ENCODE results near the gene PBX3.
A peak's percentile ranks its signal among the peaks of the same experiment; 100 is the strongest.

The PBX3 gene

GRCh38 chr9:125749287-125749935, 2.2 kb downstream of the PBX3 start:
- CTCF ChIA-PET: interaction anchor here (0.6 kb wide), 1 partner anchor 441 kb away, joined by 3 read pairs; no protein-coding TSS in a partner anchor
- POLR2A ChIA-PET: interaction anchor here (1.3 kb wide), 1 partner anchor 138 kb away, joined by 4 read pairs; no protein-coding TSS in a partner anchor
- TF ChIP-seq SP1 (IDR thresholded peaks at IDR 0.05) (no peak), ZNF384 (IDR thresholded peaks at IDR 0.05) (peak; percentile 64), PKNOX1 (IDR thresholded peaks at IDR 0.05) (no peak), FOXA1 (IDR thresholded peaks at IDR 0.05) (no peak)
- DNase-seq (ENCODE audit: extremely low spot score): no peak

GRCh38 chr9:125749951-125750626, 2.9 kb downstream of the PBX3 start:
- TF ChIP-seq CTBP1 (IDR thresholded peaks at IDR 0.05; ENCODE audit: borderline replicate concordance) (0 out of 2 replicates have a peak, but pooled peaks have one; percentile 34), FOXA1 (IDR thresholded peaks at IDR 0.05) (peak; percentile 93), BHLHE40 (IDR thresholded peaks at IDR 0.05; ENCODE audit: borderline replicate concordance) (no peak)
- no peak for DNase-seq (ENCODE audit: extremely low spot score)
- POLR2A ChIA-PET: interaction anchor here (1.0 to 1.5 kb wide), 2 partner anchors 43 to 131 kb away, joined by 3 to 4 read pairs; partner anchors contain the start of gene MAPKAP1
- CTCF ChIA-PET: interaction anchor here (0.6 kb wide), 1 partner anchor 441 kb away, joined by 3 read pairs; no protein-coding TSS in a partner anchor

GRCh38 chr9:125750627-125751011, 3.4 kb downstream of the PBX3 start:
- POLR2A ChIA-PET: interaction anchor here (1.0 to 1.5 kb wide), 2 partner anchors 44 to 130 kb away, joined by 3 to 4 read pairs; partner anchors contain the start of gene MAPKAP1
- DNase-seq (ENCODE audit: extremely low spot score): no peak
- TF ChIP-seq CTBP1 (IDR thresholded peaks at IDR 0.05; ENCODE audit: borderline replicate concordance): 0 out of 2 replicates have a peak, but pooled peaks have one; percentile 3
- TF ChIP-seq SP1 (IDR thresholded peaks at IDR 0.05): no peak
- TF ChIP-seq PKNOX1 (IDR thresholded peaks at IDR 0.05): peak; percentile 86
- TF ChIP-seq L3MBTL2 (conservative IDR thresholded peaks at IDR 0.05): no peak
- CTCF ChIA-PET: no interaction called here

GRCh38 chr9:125752070-125752628, 5.0 kb downstream of the PBX3 start:
- peak; percentile 44 for DNase-seq (ENCODE audit: extremely low spot score)
- POLR2A ChIA-PET: no interaction called here
- CTCF ChIA-PET: interaction anchor here (0.7 kb wide), 1 partner anchor 70 kb away, joined by 3 read pairs; no protein-coding TSS in a partner anchor
- TF ChIP-seq ZNF384 (IDR thresholded peaks at IDR 0.05) (0 out of 2 replicates have a peak, but pooled peaks have one; percentile 15), FOXK2 (IDR thresholded peaks at IDR 0.05) (0 out of 2 replicates have a peak, but pooled peaks have one; percentile 56), CTBP1 (IDR thresholded peaks at IDR 0.05; ENCODE audit: borderline replicate concordance) (peak; percentile 80), TARDBP (IDR thresholded peaks at IDR 0.05) (no peak), SP1 (IDR thresholded peaks at IDR 0.05) (no peak), BHLHE40 (IDR thresholded peaks at IDR 0.05; ENCODE audit: borderline replicate concordance) (no peak), LEF1 (IDR thresholded peaks at IDR 0.05; ENCODE audit: borderline replicate concordance) (no peak; the same call in 1 of the 2 replicates), ARNT (IDR thresholded peaks at IDR 0.05) (no peak), PKNOX1 (IDR thresholded peaks at IDR 0.05) (peak; percentile 97), FOXM1 (IDR thresholded peaks at IDR 0.05; ENCODE audit: borderline replicate concordance) (no peak), NFRKB (IDR thresholded peaks at IDR 0.05) (no peak), L3MBTL2 (conservative IDR thresholded peaks at IDR 0.05) (no peak), ELF4 (IDR thresholded peaks at IDR 0.05) (no peak), SUZ12 (IDR thresholded peaks at IDR 0.05) (no peak), FOXA1 (IDR thresholded peaks at IDR 0.05) (no peak), HDGF (IDR thresholded peaks at IDR 0.05; ENCODE audit: borderline replicate concordance) (no peak)

GRCh38 chr9:125754096-125754495, 6.9 kb downstream of the PBX3 start:
- ChIA-PET POLR2A (no interaction called here), CTCF (interaction anchor here (0.5 kb wide), 1 partner anchor 134 kb away, joined by 6 read pairs; no protein-coding TSS in a partner anchor)
- TF ChIP-seq FOXA1 (IDR thresholded peaks at IDR 0.05) (no peak), ELF4 (IDR thresholded peaks at IDR 0.05) (no peak), PKNOX1 (IDR thresholded peaks at IDR 0.05) (no peak), TARDBP (IDR thresholded peaks at IDR 0.05) (no peak), FOXM1 (IDR thresholded peaks at IDR 0.05; ENCODE audit: borderline replicate concordance) (no peak), ARNT (IDR thresholded peaks at IDR 0.05) (no peak), HDGF (IDR thresholded peaks at IDR 0.05; ENCODE audit: borderline replicate concordance) (no peak), LEF1 (IDR thresholded peaks at IDR 0.05; ENCODE audit: borderline replicate concordance) (no peak), SUZ12 (IDR thresholded peaks at IDR 0.05) (no peak), CTBP1 (IDR thresholded peaks at IDR 0.05; ENCODE audit: borderline replicate concordance) (no peak), BHLHE40 (IDR thresholded peaks at IDR 0.05; ENCODE audit: borderline replicate concordance) (no peak), FOXK2 (IDR thresholded peaks at IDR 0.05) (no peak), SP1 (IDR thresholded peaks at IDR 0.05) (no peak), L3MBTL2 (conservative IDR thresholded peaks at IDR 0.05) (no peak), NFRKB (IDR thresholded peaks at IDR 0.05) (no peak), ZNF384 (IDR thresholded peaks at IDR 0.05) (no peak)
- DNase-seq (ENCODE audit: extremely low spot score): no peak
